HEK293 (cell line): ENCODE measurements around the gene FOXC2.

Experiments used
- CTCF ChIA-PET: fragments of 350-600 bp; formaldehyde crosslinking; extraction: SDS; loops from one replicate; lab custom pipeline; 2021; ENCODE audit warnings: antibody characterized with exemption; lab: Yijun Ruan, JAX
- POLR2A ChIA-PET: fragments of 300-600 bp; formaldehyde crosslinking; extraction: SDS; loops from one replicate; lab custom pipeline; 2020; ENCODE audit warnings: antibody characterized with exemption, inconsistent platforms; lab: Yijun Ruan, JAX
- H3K27ac ChIP-seq: fragments of 200-500 bp; sonication (Bioruptor generic); 2 replicates; pipeline ENCODE4 v1.5.1; 2014; ENCODE audit warnings: low read depth, low read length, control low read depth, inconsistent platforms; ENCODE audit errors: extremely low read depth
- H3K36me3 ChIP-seq, 2 experiments: fragments of 200-500 bp in 1 of 2; sonication (Bioruptor generic) in 1 of 2; 1 replicate in 1 of 2; 2 replicates in 1 of 2; pipeline ENCODE4 v1.5.1; 2014 to 2017; ENCODE audit warnings: inconsistent platforms in 2 of 2, low read length in 2 of 2; ENCODE audit not compliant: control insufficient read depth in 2 of 2, insufficient read depth in 1 of 2
- H3K4me1 ChIP-seq: fragments of 200-500 bp; sonication (Bioruptor generic); 2 replicates; pipeline ENCODE4 v1.5.1; 2014; ENCODE audit warnings: mild to moderate bottlenecking, low read length, inconsistent platforms; ENCODE audit not compliant: control insufficient read depth, insufficient read depth
- H3K4me3 ChIP-seq: 2 replicates; pipeline ENCODE4 v1.5.1; 2011; ENCODE audit warnings: low read depth, mild to moderate bottlenecking, control low read depth, low read length, moderate library complexity
- H3K9me3 ChIP-seq: fragments of 200-500 bp; sonication (Bioruptor generic); 2 replicates; pipeline ENCODE4 v1.5.1; 2014; ENCODE audit warnings: low read depth, low read length, inconsistent platforms; ENCODE audit not compliant: control insufficient read depth, insufficient read depth
- HOXD13 ChIP-seq: sonication (generic); formaldehyde crosslinking; IDR thresholded peaks from 2 replicates; pipeline ENCODE4 v1.8.0; 2022; ENCODE audit warnings: missing genetic modification reagents, borderline replicate concordance
- KLF10 ChIP-seq: fragments of 450-650 bp; IDR thresholded peaks from 2 replicates; pipeline ENCODE4 v1.5.1; 2018; ENCODE audit warnings: missing biosample characterization, mild to moderate bottlenecking, missing genetic modification characterization
- OSR2 ChIP-seq: fragments of 450-650 bp; formaldehyde crosslinking; IDR thresholded peaks from 2 replicates; pipeline ENCODE4 v1.5.1; 2016; ENCODE audit warnings: missing biosample characterization, missing genetic modification characterization
- SP7 ChIP-seq: fragments of 450-650 bp; formaldehyde crosslinking; IDR thresholded peaks from 2 replicates; pipeline ENCODE4 v1.5.1; 2016; ENCODE audit warnings: missing biosample characterization, missing genetic modification characterization
- ZBTB17 ChIP-seq: fragments of 450-650 bp; formaldehyde crosslinking; IDR thresholded peaks from 2 replicates; pipeline ENCODE4 v1.5.1; 2016; ENCODE audit warnings: missing biosample characterization, missing genetic modification characterization
- ZFP3 ChIP-seq: fragments of 450-650 bp; formaldehyde crosslinking; IDR thresholded peaks from 2 replicates; pipeline ENCODE4 v1.5.1; 2016; ENCODE audit warnings: low read depth, missing biosample characterization, missing genetic modification characterization
- ZNF155 ChIP-seq: fragments of 450-650 bp; formaldehyde crosslinking; IDR thresholded peaks from 2 replicates; pipeline ENCODE4 v1.5.1; 2016; ENCODE audit warnings: missing biosample characterization, missing genetic modification characterization
- ZNF266 ChIP-seq: fragments of 450-650 bp; formaldehyde crosslinking; IDR thresholded peaks from 2 replicates; pipeline ENCODE4 v1.5.1; 2016; ENCODE audit warnings: missing biosample characterization, missing genetic modification characterization, low read depth
- ZNF391 ChIP-seq: fragments of 450-650 bp; formaldehyde crosslinking; IDR thresholded peaks from 2 replicates; pipeline ENCODE4 v1.5.1; 2016; ENCODE audit warnings: low read depth, missing biosample characterization, missing genetic modification characterization, borderline replicate concordance
- ZNF404 ChIP-seq: fragments of 450-650 bp; formaldehyde crosslinking; IDR thresholded peaks from 2 replicates; pipeline ENCODE4 v1.5.1; 2017; ENCODE audit warnings: missing biosample characterization, missing genetic modification characterization
- ZNF433 ChIP-seq: fragments of 450-650 bp; formaldehyde crosslinking; IDR thresholded peaks from 2 replicates; pipeline ENCODE4 v1.5.1; 2016; ENCODE audit warnings: missing biosample characterization, missing genetic modification characterization, low read depth
- ZNF544 ChIP-seq: fragments of 450-650 bp; formaldehyde crosslinking; IDR thresholded peaks from 2 replicates; pipeline ENCODE4 v1.5.0; 2017; ENCODE audit warnings: missing biosample characterization, missing genetic modification characterization
- ZNF585B ChIP-seq: fragments of 450-650 bp; formaldehyde crosslinking; IDR thresholded peaks from 2 replicates; pipeline ENCODE4 v1.5.1; 2016; ENCODE audit warnings: missing biosample characterization, missing genetic modification characterization
- ZNF596 ChIP-seq: fragments of 450-650 bp; IDR thresholded peaks from 2 replicates; pipeline ENCODE4 v1.5.0; 2018; ENCODE audit warnings: missing biosample characterization, mild to moderate bottlenecking, missing genetic modification characterization, moderate library complexity
- ZNF624 ChIP-seq: fragments of 450-650 bp; formaldehyde crosslinking; IDR thresholded peaks from 2 replicates; pipeline ENCODE4 v1.5.1; 2017; ENCODE audit warnings: missing biosample characterization, missing genetic modification characterization
- ZNF707 ChIP-seq: fragments of 450-650 bp; formaldehyde crosslinking; IDR thresholded peaks from 2 replicates; pipeline ENCODE4 v1.5.1; 2016; ENCODE audit warnings: missing biosample characterization, missing genetic modification characterization
- ZNF76 ChIP-seq: fragments of 450-650 bp; formaldehyde crosslinking; IDR thresholded peaks from 2 replicates; pipeline ENCODE4; 2016; ENCODE audit warnings: low read depth, missing biosample characterization, missing genetic modification characterization, borderline replicate concordance
- ZNF768 ChIP-seq: fragments of 450-650 bp; formaldehyde crosslinking; IDR thresholded peaks from 2 replicates; pipeline ENCODE4 v1.5.1; 2018; ENCODE audit warnings: missing biosample characterization, mild to moderate bottlenecking, missing genetic modification characterization
- ZNF837 ChIP-seq: fragments of 450-650 bp; formaldehyde crosslinking; IDR thresholded peaks from 2 replicates; pipeline ENCODE4 v1.5.1; 2016; ENCODE audit warnings: missing biosample characterization, missing genetic modification characterization
- TF ChIP-seq, protein P1 (sequence below): fragments of 450-650 bp; formaldehyde crosslinking; IDR thresholded peaks from 2 replicates; pipeline ENCODE4 v1.5.1; 2017; ENCODE audit warnings: missing biosample characterization, missing genetic modification characterization
- TF ChIP-seq, protein P2 (sequence below): fragments of 450-650 bp; formaldehyde crosslinking; IDR thresholded peaks from 2 replicates; pipeline ENCODE4 v1.5.1; 2017; ENCODE audit warnings: missing biosample characterization, missing genetic modification characterization

The FOXC2 gene

GRCh38 chr16:86568677-86569623 lies 2.3 kb downstream of the FOXC2 start (continued):
- no peak for TF ChIP-seq HOXD13 (CRISPR knock-in tag)
- no peak for TF ChIP-seq ZNF624 (tag by site-specific recombination)
- no peak for TF ChIP-seq ZNF707 (tag by site-specific recombination)
- no peak for TF ChIP-seq KLF10 (tag by site-specific recombination)
- TF ChIP-seq ZNF837, result no peak

DNA sequence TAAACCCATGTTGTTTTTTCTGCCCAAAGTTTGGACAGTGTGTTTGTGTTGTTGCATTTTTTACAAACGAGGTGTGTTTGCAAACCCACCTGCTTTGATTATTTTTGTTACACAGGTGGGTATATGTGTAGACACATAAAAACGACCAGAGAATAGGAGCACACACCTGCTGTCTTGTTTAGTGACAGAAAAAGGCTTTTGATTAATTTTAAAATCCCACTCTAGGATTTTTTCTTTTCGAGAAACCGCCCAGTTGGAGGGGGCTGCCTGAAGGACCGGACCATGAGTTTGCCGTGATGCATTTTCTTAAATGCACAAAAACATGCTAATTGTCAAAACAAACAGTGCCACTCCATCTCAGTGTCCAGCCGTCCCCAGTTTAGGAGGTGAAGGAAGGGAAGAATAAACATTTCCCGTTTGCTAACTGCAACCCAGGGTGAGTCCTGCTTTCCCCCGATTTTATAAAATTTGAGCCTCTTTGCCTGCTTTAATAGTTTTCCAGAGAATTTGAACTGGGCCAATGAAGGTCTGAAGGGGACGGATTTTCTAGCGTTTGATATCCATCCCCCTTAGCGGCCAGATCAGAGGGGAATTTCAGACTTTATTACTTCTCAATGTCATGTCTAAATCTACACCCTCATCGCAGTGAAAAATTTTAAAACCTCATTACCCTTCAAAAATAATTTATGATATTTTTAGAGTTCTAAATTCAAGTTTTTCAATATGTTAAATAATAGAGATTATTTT lies 3.2 kb downstream of the FOXC2 start:
- TF ChIP-seq ZNF155 (tag by site-specific recombination) (no peak), ZNF544 (no peak), ZNF768 (tag by site-specific recombination) (no peak), ZFP3 (tag by site-specific recombination) (no peak), ZNF76 (tag by site-specific recombination) (no peak), SP7 (tag by site-specific recombination) (no peak), OSR2 (no peak), ZBTB17 (tag by site-specific recombination) (no peak), ZNF585B (tag by site-specific recombination) (no peak)
- TF ChIP-seq, protein P1, sequence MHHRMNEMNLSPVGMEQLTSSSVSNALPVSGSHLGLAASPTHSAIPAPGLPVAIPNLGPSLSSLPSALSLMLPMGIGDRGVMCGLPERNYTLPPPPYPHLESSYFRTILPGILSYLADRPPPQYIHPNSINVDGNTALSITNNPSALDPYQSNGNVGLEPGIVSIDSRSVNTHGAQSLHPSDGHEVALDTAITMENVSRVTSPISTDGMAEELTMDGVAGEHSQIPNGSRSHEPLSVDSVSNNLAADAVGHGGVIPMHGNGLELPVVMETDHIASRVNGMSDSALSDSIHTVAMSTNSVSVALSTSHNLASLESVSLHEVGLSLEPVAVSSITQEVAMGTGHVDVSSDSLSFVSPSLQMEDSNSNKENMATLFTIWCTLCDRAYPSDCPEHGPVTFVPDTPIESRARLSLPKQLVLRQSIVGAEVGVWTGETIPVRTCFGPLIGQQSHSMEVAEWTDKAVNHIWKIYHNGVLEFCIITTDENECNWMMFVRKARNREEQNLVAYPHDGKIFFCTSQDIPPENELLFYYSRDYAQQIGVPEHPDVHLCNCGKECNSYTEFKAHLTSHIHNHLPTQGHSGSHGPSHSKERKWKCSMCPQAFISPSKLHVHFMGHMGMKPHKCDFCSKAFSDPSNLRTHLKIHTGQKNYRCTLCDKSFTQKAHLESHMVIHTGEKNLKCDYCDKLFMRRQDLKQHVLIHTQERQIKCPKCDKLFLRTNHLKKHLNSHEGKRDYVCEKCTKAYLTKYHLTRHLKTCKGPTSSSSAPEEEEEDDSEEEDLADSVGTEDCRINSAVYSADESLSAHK (tag by site-specific recombination), result no peak
- POLR2A ChIA-PET, result no interaction called here
- no peaks in the 10 kb centered on the region for H3K36me3 ChIP-seq
- CTCF ChIA-PET, result interaction anchor here (0.6 to 8.8 kb wide), 5 partner anchors 143 to 508 kb away, joined by 3 to 127 read pairs (median 4); no protein-coding TSS in a partner anchor
- H3K27ac ChIP-seq, result no peak overlapping the region
- H3K4me3 ChIP-seq, result no peak overlapping the region; the same call in 1 of the 2 replicates
- no peaks in the 10 kb centered on the region for H3K4me1 ChIP-seq
- no peaks in the 10 kb centered on the region for H3K9me3 ChIP-seq

GRCh38 chr16:86570558-86571529 lies 4.2 kb downstream of the FOXC2 start:
- Histone ChIP-seq H3K4me3 (no peak overlapping the region), H3K27ac (no peak overlapping the region), H3K36me3 (no peaks in the 10 kb centered on the region)
- POLR2A ChIA-PET, result no interaction called here
- TF ChIP-seq ZNF404 (tag by site-specific recombination) (no peak), ZNF391 (tag by site-specific recombination) (no peak), HOXD13 (CRISPR knock-in tag) (no peak), ZNF266 (tag by site-specific recombination) (no peak), ZNF596 (tag by site-specific recombination) (no peak), ZNF433 (tag by site-specific recombination) (no peak), OSR2 (no peak)
- TF ChIP-seq, protein P2, sequence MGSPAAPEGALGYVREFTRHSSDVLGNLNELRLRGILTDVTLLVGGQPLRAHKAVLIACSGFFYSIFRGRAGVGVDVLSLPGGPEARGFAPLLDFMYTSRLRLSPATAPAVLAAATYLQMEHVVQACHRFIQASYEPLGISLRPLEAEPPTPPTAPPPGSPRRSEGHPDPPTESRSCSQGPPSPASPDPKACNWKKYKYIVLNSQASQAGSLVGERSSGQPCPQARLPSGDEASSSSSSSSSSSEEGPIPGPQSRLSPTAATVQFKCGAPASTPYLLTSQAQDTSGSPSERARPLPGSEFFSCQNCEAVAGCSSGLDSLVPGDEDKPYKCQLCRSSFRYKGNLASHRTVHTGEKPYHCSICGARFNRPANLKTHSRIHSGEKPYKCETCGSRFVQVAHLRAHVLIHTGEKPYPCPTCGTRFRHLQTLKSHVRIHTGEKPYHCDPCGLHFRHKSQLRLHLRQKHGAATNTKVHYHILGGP, result no peak
- TF ChIP-seq, all 188 proteins: peak for 0
- Histone ChIP-seq H3K9me3 (no peaks in the 10 kb centered on the region), H3K4me1 (no peaks in the 10 kb centered on the region)
- CTCF ChIA-PET, result interaction anchor here (0.6 to 1.1 kb wide), 4 partner anchors 227 to 507 kb away, joined by 3 to 7 read pairs (median 4); no protein-coding TSS in a partner anchor
